NCI-H460 (cell line): ENCODE data around the gene LHX6. TPM values are rescaled to one million over a fixed set of nuclear protein-coding genes. Genes with fewer than 3 reads are reported as not detected.

Experiments
- DNase-seq: peaks from one replicate; pipeline ENCODE4 v3.0.0-alpha.2; 2016; ENCODE audit warnings: low read depth; ENCODE audit errors: extremely low read depth
- total RNA-seq: library from RNA; depleted of rRNA; stranded (reverse); fragments of >200 nt; shearing (Covaris generic); gene quantifications from 2 replicates; pipeline ENCODE4 v1.2.3, GENCODE V29; 2014

LHX6 gene
- total RNA-seq, 1 experiment from 2014 or later: 0.10 TPM

- no peak for DNase-seq
Measured at GRCh38 chr9:122216798-122217418, 11.8 kb downstream of the LHX6 start.

- no peak for DNase-seq
Measured at GRCh38 chr9:122216138-122216797, 12.5 kb downstream of the LHX6 start.

GRCh38 chr9:122215663-122216062 lies 13.1 kb downstream of the LHX6 start:
- DNase-seq: no peak

- no peak for DNase-seq
Measured at GRCh38 chr9:122214507-122214906, 14.2 kb downstream of the LHX6 start.

DNA sequence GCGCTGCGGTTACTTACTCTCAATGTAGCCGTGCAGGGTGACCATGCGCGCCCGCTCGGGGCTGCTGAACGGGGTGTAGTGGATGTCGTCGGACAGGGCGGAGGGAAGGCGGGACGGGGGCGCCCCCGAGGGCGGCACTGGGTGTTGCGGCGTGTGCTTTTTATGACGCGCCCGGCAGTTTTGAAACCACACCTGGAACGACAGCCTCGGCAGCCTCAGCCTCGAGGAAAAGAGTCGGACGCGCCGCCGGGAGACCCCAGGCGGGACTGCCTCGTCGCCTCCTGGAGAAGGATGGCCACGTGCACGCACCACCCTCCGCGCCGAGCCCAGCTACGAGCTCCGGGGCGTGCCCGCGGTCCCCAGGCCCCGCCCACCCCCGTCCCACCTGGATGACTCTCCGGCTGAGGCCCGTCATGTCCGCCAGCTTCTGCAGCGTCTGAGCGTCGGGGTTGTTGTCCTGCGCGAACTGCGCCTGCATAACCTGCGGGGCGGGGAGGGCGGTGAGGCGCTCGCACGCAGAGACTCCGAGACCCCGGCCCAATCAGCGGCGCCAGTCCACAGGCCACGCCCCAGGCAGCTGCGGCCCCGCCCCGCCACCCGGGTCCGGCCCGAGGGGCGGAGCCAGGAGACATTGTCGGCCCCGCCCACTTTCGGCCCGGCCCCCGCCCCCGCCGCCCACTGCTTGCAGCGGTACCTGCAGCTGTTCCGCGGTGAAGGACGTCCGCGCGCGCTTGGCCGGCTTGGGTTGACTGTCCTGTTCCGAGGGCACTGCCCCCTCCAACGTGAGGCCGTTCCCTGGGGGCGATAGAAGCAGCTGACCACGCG lies 15.0 kb downstream of the LHX6 start:
- DNase-seq: peak; percentile 43

- no peak for DNase-seq
Measured at GRCh38 chr9:122213102-122213588, 15.6 kb downstream of the LHX6 start.

GRCh38 chr9:122212473-122213004 lies 16.2 kb downstream of the LHX6 start:
- DNase-seq: no peak

GRCh38 chr9:122209451-122209850 lies 19.3 kb downstream of the LHX6 start:
- no peak for DNase-seq

DNA sequence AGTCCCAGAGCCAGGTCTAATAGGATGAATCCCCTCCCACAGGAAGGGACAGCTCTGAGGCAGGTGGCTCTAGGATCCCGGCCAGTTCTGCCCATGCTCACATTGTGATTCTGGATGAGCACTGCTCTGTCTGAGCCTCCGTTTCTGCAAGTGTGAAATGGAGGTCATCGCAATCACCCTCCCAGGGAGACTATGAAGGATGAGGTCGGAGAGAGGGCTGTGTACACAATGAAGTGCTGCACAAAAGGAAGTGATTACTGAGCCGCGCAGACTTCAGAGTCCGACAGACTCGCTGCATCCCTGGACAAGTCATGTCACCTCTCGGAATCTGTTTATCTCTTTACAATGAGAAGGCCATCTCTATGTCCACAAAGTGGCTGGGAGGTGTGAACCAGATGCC lies 21.7 kb downstream of the LHX6 start:
- DNase-seq: no peak

- no peak for DNase-seq
Measured at GRCh38 chr9:122206118-122207046, 22.4 kb downstream of the LHX6 start.

DNA sequence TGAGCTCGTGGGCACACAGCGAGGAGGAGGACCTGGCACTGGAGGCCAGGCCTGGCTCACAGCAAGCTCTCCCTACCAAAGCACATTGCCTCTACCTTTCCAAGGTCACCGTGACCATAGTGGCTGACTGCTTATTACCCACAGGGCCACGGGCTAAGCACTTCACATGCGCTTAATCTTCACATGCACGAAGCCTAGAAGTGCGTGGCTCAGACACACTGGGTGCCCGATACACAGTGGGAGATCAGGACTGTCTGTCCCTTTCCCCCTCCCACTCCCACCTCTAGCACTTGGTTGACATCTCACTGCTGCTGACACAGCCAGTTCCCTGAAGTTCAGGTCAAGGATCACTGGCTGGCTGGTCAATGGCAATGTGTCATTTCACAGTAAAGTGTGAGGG lies 23.6 kb downstream of the LHX6 start:
- no peak for DNase-seq

GRCh38 chr9:122204491-122204890 lies 24.3 kb downstream of the LHX6 start:
- no peak for DNase-seq

- DNase-seq: no peak
Measured at GRCh38 chr9:122204055-122204454, 24.7 kb downstream of the LHX6 start.

DNA sequence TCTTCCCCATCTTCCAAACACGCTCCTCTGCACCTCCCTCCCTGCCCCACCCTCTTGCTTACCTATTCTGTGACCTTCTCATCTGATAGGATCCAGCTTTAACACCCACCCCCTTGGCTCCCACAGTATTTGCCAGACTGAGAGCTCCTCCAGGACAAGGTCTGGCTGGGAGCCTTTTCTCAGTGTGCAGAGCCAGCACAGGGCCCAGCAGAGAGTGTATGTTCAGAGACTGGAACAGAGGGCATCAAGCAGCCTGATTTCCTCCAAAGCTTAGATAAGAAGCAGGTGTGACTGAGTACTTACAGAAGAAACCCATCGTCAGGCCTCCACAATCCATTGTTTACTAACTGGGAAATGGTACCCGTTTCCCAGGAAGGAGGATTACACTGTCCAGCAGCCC lies 26.6 kb downstream of the LHX6 start:
- no peak for DNase-seq

DNA sequence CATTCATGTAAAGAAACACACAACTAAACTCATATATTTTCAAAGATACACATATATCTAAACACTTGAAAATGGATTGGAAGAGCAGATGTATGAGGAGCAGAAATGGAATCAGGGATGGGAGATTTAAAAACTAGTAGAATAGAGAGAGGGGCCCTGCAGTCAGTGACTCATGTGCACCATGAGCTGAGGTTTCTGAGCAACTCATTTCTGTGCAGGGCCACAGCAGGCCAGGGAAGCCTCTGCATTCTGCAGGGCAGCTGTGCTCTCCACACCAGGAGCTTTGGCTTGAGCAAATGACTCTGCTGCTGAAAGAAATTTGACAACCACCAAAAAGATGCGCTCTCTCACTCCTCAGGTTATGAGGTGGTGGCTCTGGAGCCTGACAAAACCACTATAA lies 27.1 kb downstream of the LHX6 start:
- no peak for DNase-seq

DNA sequence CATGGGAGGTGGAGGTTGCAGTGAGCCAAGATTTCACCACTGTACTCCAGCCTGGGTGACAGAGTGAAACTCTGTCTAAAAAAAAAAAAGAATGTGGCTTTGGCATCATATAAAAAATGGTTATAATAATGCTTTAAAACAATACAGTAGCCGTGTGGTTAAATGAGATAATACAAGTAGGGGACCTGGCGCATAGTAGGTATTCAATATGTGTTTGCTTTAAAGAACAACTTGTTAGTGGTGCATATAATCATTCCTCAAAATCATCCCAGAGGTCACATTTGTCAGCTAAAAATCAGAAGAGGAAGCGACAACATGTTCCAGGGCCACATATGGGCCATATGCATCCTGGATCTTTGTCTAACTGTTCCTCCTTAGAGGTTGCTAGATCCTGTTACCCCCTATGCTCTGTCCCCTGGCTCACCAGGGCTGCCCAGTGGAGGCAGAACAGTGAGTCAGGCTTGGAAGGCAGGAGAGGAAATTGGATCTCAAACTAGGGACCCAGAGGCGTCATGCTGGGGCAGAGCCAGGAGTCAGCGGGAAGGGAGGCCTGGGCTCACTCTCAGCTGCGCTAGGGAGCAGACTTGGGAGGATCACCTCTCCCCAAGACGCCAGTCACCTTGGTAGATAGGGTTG lies 27.7 kb downstream of the LHX6 start:
- DNase-seq: no peak

DNA sequence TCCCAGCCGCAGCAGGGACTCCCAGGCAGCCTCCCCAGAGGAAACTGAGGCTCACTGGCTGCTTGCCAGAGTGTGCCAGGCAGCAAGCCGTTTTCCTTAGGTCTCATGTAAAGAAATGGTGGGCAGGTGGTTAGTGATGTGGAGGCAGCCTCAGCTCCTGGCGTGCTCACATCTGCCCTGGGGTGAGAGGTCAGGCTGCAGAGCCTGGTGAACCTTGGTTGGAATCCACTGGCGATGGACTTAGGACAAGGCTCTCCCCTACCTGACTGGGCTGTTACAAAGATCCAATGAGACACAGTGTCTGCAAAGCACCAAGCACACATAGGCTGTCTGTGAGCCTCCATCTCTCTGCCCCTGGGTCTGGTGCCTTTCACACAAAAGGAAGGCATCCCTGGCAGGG lies 30.9 kb downstream of the LHX6 start:
- no peak for DNase-seq

DNA sequence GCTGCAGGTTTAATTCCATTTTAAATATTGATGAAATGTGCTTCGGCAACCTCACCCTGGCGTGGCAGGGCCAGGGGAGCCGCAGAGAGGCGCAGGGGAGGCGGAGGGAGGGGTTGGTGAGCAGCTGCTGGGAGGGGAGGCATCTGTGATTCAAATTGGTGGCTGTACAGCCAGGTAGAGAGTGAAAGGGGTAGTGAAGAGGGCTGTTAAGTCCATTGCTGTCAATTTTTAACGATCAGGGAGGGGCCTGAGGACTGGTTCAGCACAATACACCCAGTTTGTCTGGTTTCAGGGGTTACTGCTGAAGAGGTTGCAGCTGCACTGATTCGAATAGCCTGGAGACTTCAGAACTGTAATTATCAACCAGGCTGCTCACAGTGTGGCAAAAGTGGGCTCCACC lies 31.3 kb downstream of the LHX6 start:
- no peak for DNase-seq

- no peak for DNase-seq
Measured at GRCh38 chr9:122195875-122196274, 32.9 kb downstream of the LHX6 start.

DNA sequence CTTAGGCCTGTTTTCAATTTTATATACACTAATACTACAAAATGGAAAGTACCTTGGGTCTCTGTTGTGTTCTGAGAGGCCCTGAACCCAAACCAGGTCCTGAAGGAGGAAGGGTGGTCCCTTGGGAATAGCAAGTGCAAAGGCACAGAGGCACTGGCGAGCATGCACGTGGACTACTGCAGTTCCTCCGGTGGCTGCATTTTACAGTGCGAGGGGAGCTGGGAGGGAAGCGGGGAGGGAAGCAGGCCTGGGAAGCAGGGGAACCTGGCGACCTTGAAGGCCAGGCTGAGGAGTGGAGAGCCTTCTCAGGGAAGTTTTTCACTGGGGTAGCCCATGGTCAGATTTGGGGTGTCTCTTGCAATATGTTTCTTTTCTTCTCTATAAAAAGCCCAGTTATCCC lies 35.1 kb downstream of the LHX6 start:
- DNase-seq: no peak
